ENCODE results near the gene FRAT2.
A peak's percentile ranks its signal among the peaks of the same experiment; 100 is the strongest.
"Not testable (repeated sequence)": the region's sequence is repeated elsewhere in the genome, so short reads cannot be mapped to it uniquely, and the experiment has no call there.

Gene FRAT2

DNA sequence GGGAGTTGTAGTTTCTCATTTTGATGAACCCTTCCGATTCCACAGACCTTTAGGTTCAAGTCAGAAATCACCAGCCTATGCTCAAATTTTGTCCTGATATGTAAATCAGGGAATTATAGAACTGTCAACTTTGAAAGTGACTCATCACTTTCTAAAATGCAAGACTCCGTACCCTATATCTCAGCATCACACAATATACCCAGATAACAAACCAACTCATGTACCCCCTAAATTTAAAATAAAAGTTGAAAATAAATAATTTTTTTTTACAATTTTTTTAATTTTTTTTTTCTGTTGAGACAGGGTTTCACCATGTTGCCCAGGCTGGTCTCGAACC is 41.7 kb downstream of the FRAT2 start:
- H3K4me3 Mint-ChIP-seq, result peak overlapping the region; percentile 89 to 97
- H3K4me1 Mint-ChIP-seq, result peaks cover 40% of the 10 kb centered on the region
- no peaks in the 10 kb centered on the region for H3K9me3 Mint-ChIP-seq
- ATAC-seq (no peak), DNase-seq (no peak)
- H3K27ac Mint-ChIP-seq, result no peak overlapping the region
- no peaks in the 10 kb centered on the region for H3K27me3 Mint-ChIP-seq

DNA sequence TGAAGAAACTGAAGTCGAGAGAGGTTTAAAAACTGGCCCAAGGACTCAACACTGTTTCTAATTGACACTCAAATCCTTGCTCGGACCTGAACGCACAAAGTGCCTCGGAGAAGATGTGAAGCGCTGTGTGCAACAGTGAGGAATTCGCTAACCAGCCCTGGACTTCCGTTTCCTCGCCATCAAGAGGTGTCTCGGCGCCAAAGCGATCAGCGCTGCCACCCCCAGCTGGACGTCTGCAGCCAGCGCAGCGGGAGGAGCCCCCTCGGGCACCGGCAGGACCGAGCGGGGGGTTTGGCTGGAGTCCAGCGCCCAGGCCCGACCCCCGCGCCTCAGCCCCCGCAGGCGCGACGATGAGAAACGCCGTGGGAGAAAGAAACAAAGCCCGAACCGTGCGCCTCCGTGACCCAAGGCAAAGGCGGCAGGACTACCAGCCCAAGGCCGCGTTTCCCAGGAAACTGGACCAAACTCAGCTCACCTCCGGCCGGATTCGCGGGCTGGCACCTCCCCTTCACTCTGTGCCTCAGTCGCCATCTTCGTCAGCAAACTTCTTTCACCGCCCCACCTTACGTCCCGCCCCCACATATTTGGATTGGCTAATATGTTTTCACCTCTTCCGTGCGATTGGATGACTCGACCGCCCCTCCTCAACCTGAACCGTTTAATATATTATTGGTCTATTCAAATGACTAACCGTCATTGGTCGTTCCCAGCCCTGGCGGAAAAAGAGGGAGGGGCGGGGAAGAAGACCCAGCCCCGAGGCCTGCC is 42.2 kb downstream of the FRAT2 start, which contains the start of gene ARHGAP19:
Gene ARHGAP19 (minus strand): TSS at position 541 of the 765 bp plus-strand sequence. CDS start 10 bp downstream, at position 531.
- peak within 1 kb of the TSS; percentile 90 to 95 for H3K27ac Mint-ChIP-seq
- peaks cover 40% of the 10 kb centered on the region for H3K4me1 Mint-ChIP-seq
- ATAC-seq (peak; percentile 99), DNase-seq (peak; percentile 89 to 96)
- H3K27me3 Mint-ChIP-seq, result no peaks in the 10 kb centered on the region
- H3K4me3 Mint-ChIP-seq, result peak within 1 kb of the TSS; percentile 89 to 97
- H3K9me3 Mint-ChIP-seq, result no peaks in the 10 kb centered on the region

DNA sequence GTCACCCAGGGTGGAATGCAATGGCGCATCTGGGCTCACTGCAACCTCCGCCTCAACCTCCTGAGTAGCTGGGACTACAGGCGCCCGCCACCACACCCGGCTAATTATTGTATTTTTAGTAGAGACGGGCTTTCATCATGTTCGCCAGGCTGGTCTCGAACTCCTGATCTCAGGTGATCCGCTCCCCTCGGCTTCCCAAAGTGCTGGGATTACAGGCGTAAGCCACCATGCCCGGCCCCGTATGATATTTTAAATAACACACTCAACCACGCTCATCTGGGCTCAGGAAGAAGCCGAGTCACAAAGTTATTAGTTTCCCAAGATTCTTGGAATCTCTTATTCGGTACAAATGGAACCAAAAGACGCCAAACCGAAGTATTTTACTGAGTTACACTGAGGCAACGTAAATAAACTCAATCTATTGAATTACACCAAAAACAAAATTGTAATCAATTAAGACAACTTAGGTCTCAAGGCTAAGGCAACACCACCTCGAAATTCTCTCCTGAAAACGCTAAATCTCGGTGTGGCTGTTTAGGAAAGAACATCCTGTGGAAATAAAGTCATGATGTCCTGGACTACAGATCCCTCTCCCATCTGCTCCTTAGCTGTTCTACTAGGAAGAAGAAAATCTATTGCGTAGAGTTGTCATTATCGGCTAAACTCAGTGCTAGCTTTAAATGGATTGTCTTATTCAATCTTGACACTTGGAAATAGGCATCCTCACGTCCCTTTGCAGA is 43.0 kb downstream of the FRAT2 start:
- peak overlapping the region; percentile 89 to 97 for H3K4me3 Mint-ChIP-seq
- DNase-seq (no peak), ATAC-seq (no peak)
- no peaks in the 10 kb centered on the region for H3K9me3 Mint-ChIP-seq
- H3K27me3 Mint-ChIP-seq, result no peaks in the 10 kb centered on the region
- peaks cover 40% of the 10 kb centered on the region for H3K4me1 Mint-ChIP-seq
- peak overlapping the region; percentile 90 to 95 for H3K27ac Mint-ChIP-seq

DNA sequence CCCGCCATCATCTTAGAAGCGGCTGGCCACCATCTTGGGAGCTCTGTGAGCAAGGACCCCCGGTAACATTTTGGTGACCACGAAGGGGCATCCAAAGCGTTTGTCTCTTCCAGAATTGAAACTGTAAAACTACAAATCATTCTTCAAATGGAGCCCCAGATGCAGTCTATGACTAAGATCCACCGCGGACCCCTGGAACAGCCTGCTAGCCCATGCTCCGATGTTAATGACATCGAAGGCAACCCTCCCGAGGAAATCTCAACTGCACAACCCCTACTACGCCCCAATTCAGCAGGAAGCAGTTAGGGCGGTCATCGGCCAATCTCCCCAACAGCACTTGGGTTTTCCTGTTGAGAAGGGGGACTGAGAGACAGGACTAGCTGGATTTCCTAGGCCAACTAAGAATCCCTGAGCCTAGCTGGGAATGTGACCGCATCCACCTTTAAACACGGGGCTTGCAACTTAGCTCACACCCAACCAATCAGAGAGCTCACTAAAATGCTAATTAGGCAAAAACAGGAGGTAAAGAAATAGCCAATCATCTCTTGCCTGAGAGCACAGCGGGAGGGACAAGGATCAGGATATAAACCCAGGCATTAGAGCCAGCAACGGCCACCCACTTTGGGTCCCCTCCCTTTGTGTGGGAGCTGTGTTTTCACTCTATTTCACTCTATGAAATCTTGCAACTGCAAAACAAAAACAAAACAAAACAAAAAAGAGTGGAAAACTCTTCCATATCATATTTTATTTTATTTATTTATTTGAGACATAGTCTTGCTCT is 43.8 kb downstream of the FRAT2 start:
- H3K9me3 Mint-ChIP-seq, H3K27ac Mint-ChIP-seq, DNase-seq, ATAC-seq, H3K27me3 Mint-ChIP-seq: not testable (repeated sequence)
- peaks cover 40% of the 10 kb centered on the region for H3K4me1 Mint-ChIP-seq
- peak overlapping the region; percentile 15 to 89 for H3K4me3 Mint-ChIP-seq

DNA sequence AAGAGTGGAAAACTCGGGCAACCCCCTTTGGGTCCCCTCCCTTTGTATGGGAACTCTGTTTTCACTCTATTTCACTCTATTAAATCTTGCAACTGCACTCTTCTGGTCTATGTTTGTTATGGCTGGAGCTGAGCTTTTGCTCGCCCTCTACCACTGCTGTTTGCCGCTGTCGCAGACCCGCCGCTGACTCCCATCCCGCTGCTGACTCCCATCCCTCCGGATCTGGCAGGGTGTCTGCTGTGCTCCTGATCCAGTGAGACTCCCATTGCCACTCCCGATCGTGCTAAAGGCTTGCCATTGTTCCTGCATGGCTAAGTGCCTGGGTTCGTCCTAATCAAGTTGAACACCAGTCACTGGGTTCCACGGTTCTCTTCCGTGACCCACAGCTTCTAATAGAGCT is 44.5 kb downstream of the FRAT2 start:
- not testable (repeated sequence) for H3K27ac Mint-ChIP-seq, H3K27me3 Mint-ChIP-seq, DNase-seq, ATAC-seq, H3K9me3 Mint-ChIP-seq, H3K4me3 Mint-ChIP-seq
- peaks cover 40% of the 10 kb centered on the region for H3K4me1 Mint-ChIP-seq
